Liver (tissue), 3 donors: ENCODE measurements around the gene SPDEF.

ENCODE experiments used
- CTCF ChIP-seq: fragments of 150-350 bp; IDR thresholded peaks from 2 replicates; pipeline ENCODE4 v1.5.1; 2017; ENCODE audit warnings: improper control_type of control experiment, low read depth, low read length; ENCODE audit not compliant: missing input control
- FOXA1 ChIP-seq: IDR thresholded peaks from 2 replicates; pipeline ENCODE4 v1.6.1; 2016; ENCODE audit warnings: antibody characterized with exemption
- RAD21 ChIP-seq, 2 donors: IDR thresholded peaks; 2 replicates each; pipeline ENCODE4 v1.6.1; 2016; ENCODE audit warnings: antibody characterized with exemption in 2 of 2, mild to moderate bottlenecking in 2 of 2
- TAF1 ChIP-seq: conservative IDR thresholded peaks from 2 replicates; pipeline ENCODE4 v1.6.1; 2016; ENCODE audit warnings: antibody characterized with exemption, mild to moderate bottlenecking
- donor health status: healthy.
- donor health status: healthy.

- TF ChIP-seq RAD21 (IDR thresholded peaks at IDR 0.05) (no peak), CTCF (no peak), FOXA1 (no peak), TAF1 (no peak)
These were observed 45.6 kb upstream of the SPDEF start for GRCh38 chr6:34601706-34602105.
